HG02642 (cell line): Measurements from ENCODE around the gene MLLT3.

Source experiments
- ATAC-seq: cut with Tn5 transposase; IDR thresholded peaks from one replicate; pipeline ENCODE4 v1.9.1; 2021; ENCODE audit warnings: mild to moderate bottlenecking; ENCODE audit not compliant: unreplicated experiment, poor library complexity

Gene MLLT3

GRCh38 chr9:20319641-20320337 is 302.5 kb downstream of the MLLT3 start:
- no peak for ATAC-seq

GRCh38 chr9:20319241-20319640 is 303.1 kb downstream of the MLLT3 start:
- ATAC-seq: no peak

GRCh38 chr9:20317701-20318100 is 304.6 kb downstream of the MLLT3 start:
- no peak for ATAC-seq

- no peak for ATAC-seq
These were observed 305.9 kb downstream of the MLLT3 start for GRCh38 chr9:20316372-20316771.

GRCh38 chr9:20315677-20316076 is 306.6 kb downstream of the MLLT3 start:
- no peak for ATAC-seq

- ATAC-seq: no peak
These were observed 307.3 kb downstream of the MLLT3 start for GRCh38 chr9:20314981-20315380.

GRCh38 chr9:20313415-20313814 is 308.9 kb downstream of the MLLT3 start:
- ATAC-seq: no peak

GRCh38 chr9:20312732-20313131 is 309.6 kb downstream of the MLLT3 start:
- ATAC-seq: no peak

GRCh38 chr9:20310024-20310423 is 312.3 kb downstream of the MLLT3 start:
- ATAC-seq: no peak

GRCh38 chr9:20309124-20309523 is 313.2 kb downstream of the MLLT3 start:
- ATAC-seq: no peak

GRCh38 chr9:20307621-20308020 is 314.7 kb downstream of the MLLT3 start:
- ATAC-seq: no peak

- ATAC-seq: no peak
These were observed 316.8 kb downstream of the MLLT3 start for GRCh38 chr9:20305452-20305851.

- no peak for ATAC-seq
These were observed 318.3 kb downstream of the MLLT3 start for GRCh38 chr9:20303996-20304395.

- ATAC-seq: no peak
These were observed 319.2 kb downstream of the MLLT3 start for GRCh38 chr9:20303066-20303465.

GRCh38 chr9:20302197-20302596 is 320.1 kb downstream of the MLLT3 start:
- ATAC-seq: no peak

- ATAC-seq: no peak
These were observed 321.7 kb downstream of the MLLT3 start for GRCh38 chr9:20300430-20301115.

- no peak for ATAC-seq
These were observed 324.6 kb downstream of the MLLT3 start for GRCh38 chr9:20297646-20298084.

GRCh38 chr9:20295555-20295954 is 326.7 kb downstream of the MLLT3 start:
- ATAC-seq: no peak

GRCh38 chr9:20294046-20294750 is 328.1 kb downstream of the MLLT3 start:
- no peak for ATAC-seq

- ATAC-seq: no peak
These were observed 330.3 kb downstream of the MLLT3 start for GRCh38 chr9:20292002-20292401.
